ENCODE data around the gene MYO5B. TPM values are rescaled to one million over a fixed set of nuclear protein-coding genes. Genes with fewer than 3 reads are reported as not detected.

The MYO5B gene
- polyA plus RNA-seq, 2 of the 4 experiments (the other 2 are of a cell fraction), result 6.4 to 18.4 TPM

- H3K4me2 ChIP-seq, result no peak overlapping the region
- H3K4me1 ChIP-seq, result no peaks in the 10 kb centered on the region
- no peaks in the 10 kb centered on the region for H3K9me3 ChIP-seq
- TF ChIP-seq ZSCAN20 (CRISPR knock-in tag; IDR thresholded peaks at IDR 0.05), result no peak
- TF ChIP-seq MYC (IDR thresholded peaks at IDR 0.05; ENCODE audit: borderline replicate concordance, low read length), result no peak
- no peak for TF ChIP-seq RAD21 (conservative IDR thresholded peaks at IDR 0.05 in 1 of 2, IDR thresholded peaks at IDR 0.05 in 1 of 2)
- no peak overlapping the region for H3K4me3 ChIP-seq
- H3K27ac ChIP-seq, result no peak overlapping the region
- 12% methylated on average over 5 of the region's 6 CpGs for WGBS (ENCODE audit: missing lambda C conversion rate)
- FAIRE-seq (no peak), ATAC-seq (no peak), DNase-seq (ENCODE audit: low read depth in 1 of 2, low spot score in 1 of 2) (no peak)
- CTCF ChIA-PET, result no interaction called here
- POLR2A ChIA-PET, result no interaction called here
These were observed 104.3 kb downstream of the MYO5B start for GRCh38 chr18:50090370-50091312.

- no peak overlapping the region for H3K27ac ChIP-seq
- ChIA-PET POLR2A (no interaction called here), CTCF (no interaction called here)
- H3K4me3 ChIP-seq, result no peak overlapping the region
- no peak overlapping the region for H3K4me2 ChIP-seq
- TF ChIP-seq ESRRA (IDR thresholded peaks at IDR 0.05; ENCODE audit: borderline replicate concordance, low read length) (no peak), CBX8 (IDR thresholded peaks at IDR 0.05) (no peak)
- no peaks in the 10 kb centered on the region for H3K4me1 ChIP-seq
- DNase-seq (ENCODE audit: low read depth in 1 of 2, low spot score in 1 of 2) (no peak), ATAC-seq (no peak), FAIRE-seq (no peak)
- WGBS (ENCODE audit: missing lambda C conversion rate), result 27% methylated on average over 9 of the region's 9 CpGs
- H3K9me3 ChIP-seq, result no peaks in the 10 kb centered on the region
These were observed 105.2 kb downstream of the MYO5B start for GRCh38 chr18:50089702-50090101.

GRCh38 chr18:50083708-50084107 is 111.2 kb downstream of the MYO5B start:
- no peak overlapping the region for H3K4me2 ChIP-seq
- 4% methylated on average over 3 of the region's 3 CpGs for WGBS (ENCODE audit: missing lambda C conversion rate)
- ATAC-seq (no peak), FAIRE-seq (no peak), DNase-seq (ENCODE audit: low read depth in 1 of 2, low spot score in 1 of 2) (no peak)
- H3K4me3 ChIP-seq, result no peak overlapping the region
- ChIA-PET POLR2A (no interaction called here), CTCF (no interaction called here)
- TF ChIP-seq CBX8 (IDR thresholded peaks at IDR 0.05) (no peak), ZNF302 (CRISPR knock-in tag; IDR thresholded peaks at IDR 0.05) (no peak), FOSB (CRISPR knock-in tag; IDR thresholded peaks at IDR 0.05) (no peak), REST (IDR thresholded peaks at IDR 0.05) (no peak)
- H3K4me1 ChIP-seq, result no peaks in the 10 kb centered on the region
- H3K27ac ChIP-seq, result no peak overlapping the region
- H3K9me3 ChIP-seq, result no peaks in the 10 kb centered on the region

GRCh38 chr18:50080932-50081560 is 113.9 kb downstream of the MYO5B start:
- ATAC-seq, result no peak
- no peak for DNase-seq (ENCODE audit: low read depth in 1 of 2, low spot score in 1 of 2)
- POLR2A ChIA-PET, result no interaction called here
- TF ChIP-seq JUN (IDR thresholded peaks at IDR 0.05) (no peak), REST (IDR thresholded peaks at IDR 0.05) (no peak), ZNF302 (CRISPR knock-in tag; IDR thresholded peaks at IDR 0.05) (no peak), RAD21 (conservative IDR thresholded peaks at IDR 0.05 in 1 of 2, IDR thresholded peaks at IDR 0.05 in 1 of 2) (no peak), NR3C1 (IDR thresholded peaks at IDR 0.05) (no peak), ZFP36 (IDR thresholded peaks at IDR 0.05; ENCODE audit: borderline replicate concordance, partially characterized antibody) (no peak), BHLHE40 (IDR thresholded peaks at IDR 0.05; ENCODE audit: low read depth, low read length) (no peak), TFCP2L1 (CRISPR knock-in tag; IDR thresholded peaks at IDR 0.05) (no peak), USF2 (IDR thresholded peaks at IDR 0.05) (no peak), RFX5 (IDR thresholded peaks at IDR 0.05) (no peak), PHF8 (IDR thresholded peaks at IDR 0.05; ENCODE audit: borderline replicate concordance, low read depth) (no peak), HOXB5 (CRISPR knock-in tag; IDR thresholded peaks at IDR 0.05) (no peak), HES2 (IDR thresholded peaks at IDR 0.05) (no peak), FOSB (CRISPR knock-in tag; IDR thresholded peaks at IDR 0.05) (no peak), SREBF2 (IDR thresholded peaks at IDR 0.05) (no peak), RCOR1 (IDR thresholded peaks at IDR 0.05; ENCODE audit: low read depth, low read length) (no peak)

More at GRCh38 chr18:50080932-50081560, 113.9 kb downstream of the MYO5B start:
- Histone ChIP-seq H3K9me3 (no peaks in the 10 kb centered on the region), H3K4me1 (no peaks in the 10 kb centered on the region), H3K4me2 (no peak overlapping the region), H3K4me3 (no peak overlapping the region), H3K27ac (no peak overlapping the region)
- no peak for FAIRE-seq
- CTCF ChIA-PET, result no interaction called here
- 0% methylated on average over 2 of the region's 2 CpGs for WGBS (ENCODE audit: missing lambda C conversion rate)

Data from A549 (cell line).